MM.1S (cell line): ENCODE measurements around the gene TMEM161A.
"Not testable (repeated sequence)": the region's sequence is repeated elsewhere in the genome, so short reads cannot be mapped to it uniquely, and the experiment has no call there.

Experiments used
- DNase-seq: peaks from one replicate; pipeline ENCODE4 v3.0.0-alpha.2; 2015
- H2AFZ ChIP-seq: fragments of 300-600 bp; sonication (generic); 2 replicates; pipeline ENCODE4 v1.6.0; 2016; ENCODE audit warnings: antibody characterized with exemption, low read length
- H3F3A ChIP-seq: fragments of 300-600 bp; sonication (generic); 2 replicates; pipeline ENCODE4 v1.6.1; 2016; ENCODE audit warnings: mild to moderate bottlenecking, antibody characterized with exemption, low read length, moderate library complexity, mixed read lengths; ENCODE audit not compliant: insufficient read depth
- H3K27ac ChIP-seq: fragments of 300-600 bp; sonication (generic); 2 replicates; pipeline ENCODE4 v1.5.1; 2016; ENCODE audit warnings: mild to moderate bottlenecking, low read length
- H3K27me3 ChIP-seq: fragments of 300-600 bp; sonication (generic); replicated peaks from 2 replicates; pipeline ENCODE4 v1.6.0; 2016; ENCODE audit warnings: low read length; ENCODE audit not compliant: insufficient read depth
- H3K36me3 ChIP-seq: fragments of 300-600 bp; sonication (generic); replicated peaks from 2 replicates; pipeline ENCODE4 v1.6.1; 2016; ENCODE audit warnings: mild to moderate bottlenecking, low read length, mixed read lengths; ENCODE audit not compliant: insufficient read depth
- H3K4me1 ChIP-seq: fragments of 300-600 bp; sonication (generic); 2 replicates; pipeline ENCODE4 v1.6.1; 2016; ENCODE audit warnings: low read length, mixed read lengths
- H3K4me2 ChIP-seq: fragments of 300-600 bp; sonication (generic); 2 replicates; pipeline ENCODE4 v1.6.0; 2016; ENCODE audit warnings: low read depth, low read length
- H3K4me3 ChIP-seq: fragments of 300-600 bp; sonication (generic); 2 replicates; pipeline ENCODE4 v1.5.1; 2016; ENCODE audit warnings: low read length, mixed read lengths
- H3K79me2 ChIP-seq: fragments of 300-600 bp; sonication (generic); 2 replicates; pipeline ENCODE4 v1.6.1; 2016; ENCODE audit warnings: mixed run types, low read length, mixed read lengths
- H3K9ac ChIP-seq: fragments of 300-600 bp; sonication (generic); 2 replicates; pipeline ENCODE4 v1.6.1; 2016; ENCODE audit warnings: low read length, mixed read lengths
- H3K9me2 ChIP-seq: fragments of 300-600 bp; sonication (generic); replicated peaks from 2 replicates; pipeline ENCODE4 v1.6.1; 2016; ENCODE audit warnings: mild to moderate bottlenecking, low read length, mixed read lengths; ENCODE audit not compliant: insufficient read depth
- H3K9me3 ChIP-seq: fragments of 300-600 bp; sonication (generic); replicated peaks from 2 replicates; pipeline ENCODE4 v1.6.1; 2016; ENCODE audit warnings: mild to moderate bottlenecking, low read length, mixed read lengths; ENCODE audit not compliant: insufficient read depth
- H4K20me1 ChIP-seq: fragments of 300-600 bp; sonication (generic); 2 replicates; pipeline ENCODE4 v1.6.1; 2016; ENCODE audit warnings: mild to moderate bottlenecking, low read length, moderate library complexity, mixed read lengths; ENCODE audit not compliant: insufficient read depth
- EZH2 ChIP-seq: fragments of 300-600 bp; sonication (generic); optimal IDR thresholded peaks from 2 replicates; pipeline ENCODE3; 2017; ENCODE audit warnings: low read depth, mild to moderate bottlenecking, antibody characterized with exemption, low read length, mixed read lengths
- EZH2phosphoT487 ChIP-seq: fragments of 300-600 bp; sonication (generic); IDR thresholded peaks from 2 replicates; pipeline ENCODE4 v1.6.1; 2018; ENCODE audit warnings: antibody characterized with exemption, low read length
- TF ChIP-seq, protein P1 (sequence below): fragments of 300-600 bp; sonication (generic); IDR thresholded peaks from 2 replicates; pipeline ENCODE4 v1.5.1; 2016; ENCODE audit warnings: antibody characterized with exemption, low read length, mixed read lengths

Gene TMEM161A

DNA sequence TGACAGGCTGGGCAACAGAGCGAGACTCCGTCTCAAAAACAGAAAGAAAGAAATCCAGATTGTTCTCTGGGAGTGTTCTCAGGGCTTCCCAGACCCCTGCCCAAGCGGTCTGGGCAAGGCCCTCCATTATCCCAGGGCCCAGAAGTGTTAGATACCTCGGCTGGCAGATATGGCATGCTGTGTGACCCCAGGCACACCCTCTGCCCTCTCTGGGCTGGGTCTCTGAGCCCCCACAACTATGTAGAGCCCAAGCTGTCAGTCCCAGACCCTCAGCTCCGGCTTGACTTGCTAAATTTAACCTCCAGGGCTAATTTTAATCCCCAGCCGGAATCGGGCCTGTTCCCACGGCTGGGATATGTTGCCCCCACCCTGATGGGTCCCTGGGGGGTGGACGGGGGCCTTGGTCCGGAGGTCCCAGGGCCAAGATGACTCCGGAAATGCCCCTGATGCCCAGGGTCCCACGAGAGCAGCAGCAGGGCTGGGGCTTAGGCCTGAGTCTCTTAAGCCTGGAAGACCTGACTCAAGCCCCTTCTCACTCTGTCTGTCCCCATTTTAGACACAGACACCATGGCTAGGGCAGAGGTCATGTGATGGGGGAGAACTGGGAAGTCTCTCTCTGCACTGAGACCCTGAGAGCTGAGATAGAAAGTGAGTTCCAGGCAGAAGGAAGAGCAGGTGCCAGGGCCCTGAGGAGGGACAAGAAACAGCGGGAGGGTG, 14.5 kb upstream of the TMEM161A start:
- no peaks in the 10 kb centered on the region for H3K27me3 ChIP-seq
- H2AFZ ChIP-seq = no peak overlapping the region
- no peak for TF ChIP-seq EZH2
- no peak for TF ChIP-seq EZH2phosphoT487
- TF ChIP-seq, protein P1, sequence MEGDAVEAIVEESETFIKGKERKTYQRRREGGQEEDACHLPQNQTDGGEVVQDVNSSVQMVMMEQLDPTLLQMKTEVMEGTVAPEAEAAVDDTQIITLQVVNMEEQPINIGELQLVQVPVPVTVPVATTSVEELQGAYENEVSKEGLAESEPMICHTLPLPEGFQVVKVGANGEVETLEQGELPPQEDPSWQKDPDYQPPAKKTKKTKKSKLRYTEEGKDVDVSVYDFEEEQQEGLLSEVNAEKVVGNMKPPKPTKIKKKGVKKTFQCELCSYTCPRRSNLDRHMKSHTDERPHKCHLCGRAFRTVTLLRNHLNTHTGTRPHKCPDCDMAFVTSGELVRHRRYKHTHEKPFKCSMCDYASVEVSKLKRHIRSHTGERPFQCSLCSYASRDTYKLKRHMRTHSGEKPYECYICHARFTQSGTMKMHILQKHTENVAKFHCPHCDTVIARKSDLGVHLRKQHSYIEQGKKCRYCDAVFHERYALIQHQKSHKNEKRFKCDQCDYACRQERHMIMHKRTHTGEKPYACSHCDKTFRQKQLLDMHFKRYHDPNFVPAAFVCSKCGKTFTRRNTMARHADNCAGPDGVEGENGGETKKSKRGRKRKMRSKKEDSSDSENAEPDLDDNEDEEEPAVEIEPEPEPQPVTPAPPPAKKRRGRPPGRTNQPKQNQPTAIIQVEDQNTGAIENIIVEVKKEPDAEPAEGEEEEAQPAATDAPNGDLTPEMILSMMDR = no peak
- H3K9me2 ChIP-seq = no peaks in the 10 kb centered on the region
- H3F3A ChIP-seq = no peaks in the 10 kb centered on the region
- H4K20me1 ChIP-seq = no peaks in the 10 kb centered on the region
- H3K27ac ChIP-seq = no peak overlapping the region
- no peaks in the 10 kb centered on the region for H3K79me2 ChIP-seq
- DNase-seq = no peak
- no peaks in the 10 kb centered on the region for H3K36me3 ChIP-seq
- H3K4me1 ChIP-seq = no peaks in the 10 kb centered on the region
- no peak overlapping the region for H3K9ac ChIP-seq
- H3K4me2 ChIP-seq = no peak overlapping the region
- H3K4me3 ChIP-seq = no peak overlapping the region
- no peaks in the 10 kb centered on the region for H3K9me3 ChIP-seq

DNA sequence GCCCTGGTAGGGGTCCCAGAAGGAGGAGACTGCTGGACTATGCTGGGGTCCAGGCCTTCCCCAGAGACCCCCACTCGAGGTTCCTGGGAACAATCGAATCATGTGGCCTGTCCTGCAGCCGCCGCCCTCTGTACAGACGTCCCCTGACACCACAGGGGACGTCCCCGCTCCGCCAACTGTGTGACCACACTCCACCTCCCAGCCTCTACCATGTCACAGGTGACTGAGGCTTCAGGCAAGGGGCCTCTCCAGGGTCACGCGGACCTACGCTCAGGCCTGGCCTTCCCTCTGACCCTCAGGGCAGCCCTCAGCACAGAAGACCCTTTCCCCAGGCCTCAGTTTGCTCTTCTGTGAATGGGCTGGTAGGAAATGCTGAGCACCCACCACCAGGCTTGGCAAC, 13.1 kb upstream of the TMEM161A start:
- TF ChIP-seq EZH2 (no peak), EZH2phosphoT487 (no peak)
- TF ChIP-seq, protein P1 = no peak
- Histone ChIP-seq H3F3A (no peaks in the 10 kb centered on the region), H3K27me3 (no peaks in the 10 kb centered on the region), H3K36me3 (no peaks in the 10 kb centered on the region), H2AFZ (no peak overlapping the region), H3K4me3 (no peak overlapping the region), H3K9me2 (no peaks in the 10 kb centered on the region), H3K4me2 (no peak overlapping the region), H3K27ac (no peak overlapping the region), H4K20me1 (no peaks in the 10 kb centered on the region), H3K79me2 (no peaks in the 10 kb centered on the region), H3K4me1 (no peaks in the 10 kb centered on the region), H3K9me3 (no peaks in the 10 kb centered on the region), H3K9ac (no peak overlapping the region)
- no peak for DNase-seq

DNA sequence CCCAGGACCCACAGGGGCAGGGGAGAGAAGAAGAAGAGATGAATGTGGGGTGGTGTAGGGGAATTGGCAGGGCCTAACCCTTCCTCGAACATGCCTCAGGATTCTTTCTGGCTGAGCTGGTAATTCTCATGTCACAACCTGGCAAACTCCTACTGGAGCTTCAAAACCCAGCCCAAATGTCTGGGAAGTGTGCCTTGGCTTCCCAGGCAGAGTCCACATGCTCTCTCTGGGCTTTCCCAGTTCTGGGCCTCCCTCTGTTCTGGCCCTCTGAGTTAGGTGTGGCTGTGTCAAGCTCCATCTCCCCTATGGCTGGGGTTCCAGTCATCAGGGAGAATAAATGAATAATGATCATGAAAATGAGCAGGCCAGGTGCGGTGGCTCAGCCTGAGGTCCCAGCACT, 11.2 kb upstream of the TMEM161A start:
- TF ChIP-seq EZH2 (no peak), EZH2phosphoT487 (no peak)
- TF ChIP-seq, protein P1 = no peak
- no peaks in the 10 kb centered on the region for H3K4me1 ChIP-seq
- H3F3A ChIP-seq = no peaks in the 10 kb centered on the region
- no peaks in the 10 kb centered on the region for H3K79me2 ChIP-seq
- no peaks in the 10 kb centered on the region for H3K27me3 ChIP-seq
- H3K4me3 ChIP-seq = no peak overlapping the region
- H4K20me1 ChIP-seq = no peaks in the 10 kb centered on the region
- H3K9me3 ChIP-seq = no peaks in the 10 kb centered on the region
- H3K36me3 ChIP-seq = no peaks in the 10 kb centered on the region
- no peak overlapping the region for H3K4me2 ChIP-seq
- no peak overlapping the region for H3K27ac ChIP-seq
- DNase-seq = no peak
- no peaks in the 10 kb centered on the region for H3K9me2 ChIP-seq
- no peak overlapping the region for H3K9ac ChIP-seq
- H2AFZ ChIP-seq = no peak overlapping the region

DNA sequence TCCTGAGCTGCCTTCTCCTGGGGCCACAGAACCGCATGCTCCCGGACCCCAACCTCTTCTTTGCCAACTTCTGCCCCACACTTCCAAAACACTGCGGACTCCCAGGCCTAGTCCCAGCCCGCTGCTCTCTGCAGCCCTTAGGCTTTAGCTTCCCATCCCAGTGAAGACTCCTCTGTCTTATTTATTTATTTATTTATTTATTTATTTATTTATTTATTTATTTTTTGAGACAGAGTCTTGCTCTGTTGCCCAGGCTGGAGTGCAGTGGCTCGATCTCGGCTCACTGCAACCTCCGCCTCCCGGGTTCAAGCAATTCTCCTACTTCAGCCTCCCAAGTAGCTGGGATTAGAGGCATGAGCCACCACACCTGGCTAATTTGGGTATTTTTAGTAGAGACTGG, 10.2 kb upstream of the TMEM161A start:
- H3K9ac ChIP-seq, H4K20me1 ChIP-seq, H3K4me3 ChIP-seq, H2AFZ ChIP-seq, H3K36me3 ChIP-seq, DNase-seq, H3K9me3 ChIP-seq, H3K4me2 ChIP-seq, H3K9me2 ChIP-seq, H3K4me1 ChIP-seq, H3K27me3 ChIP-seq, H3K79me2 ChIP-seq, H3F3A ChIP-seq, H3K27ac ChIP-seq: not testable (repeated sequence)
